SK-N-SH treated with all-trans-retinoic acid at 6 μM for 48 hours (cell line): ENCODE data around the gene AKNA.

Experiments
- ARNTL ChIP-seq: fragments of 450-650 bp; formaldehyde crosslinking; IDR thresholded peaks from 2 replicates; pipeline ENCODE4 v1.5.0; 2020; ENCODE audit warnings: low read depth, mild to moderate bottlenecking, moderate library complexity, borderline replicate concordance
- OSR1 ChIP-seq: fragments of 250-450 bp; sonication (Bioruptor Pico); IDR thresholded peaks from 2 replicates; pipeline ENCODE4 v1.8.0; 2022; ENCODE audit warnings: moderate library complexity, mild to moderate bottlenecking, inconsistent platforms
- PPARA ChIP-seq: fragments of 250-450 bp; sonication (Bioruptor Pico); IDR thresholded peaks from 2 replicates; pipeline ENCODE4 v1.5.0; 2020; ENCODE audit warnings: mild to moderate bottlenecking, borderline replicate concordance
- SNAI2 ChIP-seq: fragments of 250-450 bp; sonication (Bioruptor Pico); IDR thresholded peaks from 2 replicates; pipeline ENCODE4 v1.5.0; 2020; ENCODE audit warnings: mild to moderate bottlenecking, moderate library complexity
- TCF4 ChIP-seq: fragments of 250-450 bp; sonication (Bioruptor Pico); IDR thresholded peaks from 2 replicates; pipeline ENCODE4 v1.8.0; 2021; ENCODE audit warnings: mild to moderate bottlenecking, moderate library complexity, borderline replicate concordance
- TOX ChIP-seq: fragments of 250-450 bp; sonication (Bioruptor Pico); IDR thresholded peaks from 2 replicates; pipeline ENCODE4 v1.8.0; 2021; ENCODE audit warnings: mild to moderate bottlenecking, moderate library complexity, borderline replicate concordance
- ZC3H10 ChIP-seq: fragments of 250-450 bp; sonication (Bioruptor Pico); IDR thresholded peaks from 2 replicates; pipeline ENCODE4 v1.5.1; 2021; ENCODE audit warnings: mild to moderate bottlenecking, moderate library complexity
- ZNF70 ChIP-seq: fragments of 450-650 bp; formaldehyde crosslinking; IDR thresholded peaks from 2 replicates; pipeline ENCODE4 v1.5.0; 2020; ENCODE audit warnings: mild to moderate bottlenecking, moderate library complexity
- TF ChIP-seq, protein P1 (sequence below): fragments of 250-450 bp; sonication (Bioruptor Pico); IDR thresholded peaks from 2 replicates; pipeline ENCODE4 v1.8.0; 2020; ENCODE audit warnings: mild to moderate bottlenecking, moderate library complexity, borderline replicate concordance

DNA sequence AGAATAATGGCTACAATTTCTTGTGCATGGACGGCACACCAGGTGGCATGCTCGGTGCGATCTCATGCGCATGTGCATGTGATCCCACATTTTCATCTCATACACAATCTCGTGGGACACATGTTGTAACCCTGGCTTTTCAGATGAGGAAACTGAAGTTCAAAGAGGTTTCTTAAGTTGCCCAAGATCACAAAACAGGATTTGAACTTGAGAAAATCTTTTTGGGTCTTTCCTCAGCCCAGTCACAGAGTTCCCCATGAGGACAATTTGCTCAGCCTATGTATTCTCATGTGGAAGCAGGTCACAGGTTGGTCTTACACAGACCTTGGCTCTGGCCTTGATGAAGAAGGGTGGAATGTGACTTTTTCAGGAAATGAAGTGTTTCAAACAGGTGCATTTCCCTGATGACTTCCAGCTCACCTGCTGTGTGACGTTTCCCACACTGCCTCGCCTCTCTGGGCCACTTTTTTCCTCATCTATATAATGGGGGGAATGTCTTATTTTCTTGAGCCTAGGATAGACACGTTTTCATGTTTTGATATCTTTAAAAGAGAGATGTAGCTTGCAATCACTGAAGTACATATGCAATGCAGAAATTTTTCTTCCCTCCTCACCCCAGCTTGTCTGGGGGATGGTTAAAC, 71.9 kb downstream of the AKNA start:
- no peak for TF ChIP-seq ARNTL (CRISPR knock-in tag)
- no peak for TF ChIP-seq OSR1 (CRISPR knock-in tag)
- no peak for TF ChIP-seq ZC3H10
- no peak for TF ChIP-seq PPARA
- no peak for TF ChIP-seq SNAI2
- no peak for TF ChIP-seq TCF4 (CRISPR knock-in tag)
- TF ChIP-seq, protein P1, sequence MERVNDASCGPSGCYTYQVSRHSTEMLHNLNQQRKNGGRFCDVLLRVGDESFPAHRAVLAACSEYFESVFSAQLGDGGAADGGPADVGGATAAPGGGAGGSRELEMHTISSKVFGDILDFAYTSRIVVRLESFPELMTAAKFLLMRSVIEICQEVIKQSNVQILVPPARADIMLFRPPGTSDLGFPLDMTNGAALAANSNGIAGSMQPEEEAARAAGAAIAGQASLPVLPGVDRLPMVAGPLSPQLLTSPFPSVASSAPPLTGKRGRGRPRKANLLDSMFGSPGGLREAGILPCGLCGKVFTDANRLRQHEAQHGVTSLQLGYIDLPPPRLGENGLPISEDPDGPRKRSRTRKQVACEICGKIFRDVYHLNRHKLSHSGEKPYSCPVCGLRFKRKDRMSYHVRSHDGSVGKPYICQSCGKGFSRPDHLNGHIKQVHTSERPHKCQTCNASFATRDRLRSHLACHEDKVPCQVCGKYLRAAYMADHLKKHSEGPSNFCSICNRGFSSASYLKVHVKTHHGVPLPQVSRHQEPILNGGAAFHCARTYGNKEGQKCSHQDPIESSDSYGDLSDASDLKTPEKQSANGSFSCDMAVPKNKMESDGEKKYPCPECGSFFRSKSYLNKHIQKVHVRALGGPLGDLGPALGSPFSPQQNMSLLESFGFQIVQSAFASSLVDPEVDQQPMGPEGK (CRISPR knock-in tag) = no peak
- TF ChIP-seq TOX = no peak
- no peak for TF ChIP-seq ZNF70 (CRISPR knock-in tag)
